HEK293T (cell line): ENCODE data around the gene NIF3L1.
"Not testable (repeated sequence)": the region's sequence is repeated elsewhere in the genome, so short reads cannot be mapped to it uniquely, and the experiment has no call there.

Experiments used
- BHLHE40 ChIP-seq: fragments of 450-650 bp; IDR thresholded peaks from 2 replicates; pipeline ENCODE4 v1.6.1; 2016; ENCODE audit warnings: mild to moderate bottlenecking, moderate library complexity, borderline replicate concordance
- CTBP1 ChIP-seq: fragments of 450-650 bp; IDR thresholded peaks from 2 replicates; pipeline ENCODE4 v1.6.1; 2016; ENCODE audit warnings: borderline replicate concordance
- FOXM1 ChIP-seq: fragments of 450-650 bp; IDR thresholded peaks from 2 replicates; pipeline ENCODE4 v1.6.1; 2017; ENCODE audit warnings: mild to moderate bottlenecking, borderline replicate concordance
- L3MBTL2 ChIP-seq: fragments of 450-650 bp; conservative IDR thresholded peaks from 2 replicates; pipeline ENCODE4 v1.6.1; 2016; ENCODE audit warnings: mild to moderate bottlenecking
- NFRKB ChIP-seq: fragments of 450-650 bp; IDR thresholded peaks from 2 replicates; pipeline ENCODE4 v1.6.1; 2016; ENCODE audit warnings: mild to moderate bottlenecking, moderate library complexity
- SP1 ChIP-seq: fragments of 450-650 bp; IDR thresholded peaks from 2 replicates; pipeline ENCODE4 v1.6.1; 2017
- SUZ12 ChIP-seq: fragments of 450-650 bp; IDR thresholded peaks from 2 replicates; pipeline ENCODE4 v1.6.1; 2016; ENCODE audit warnings: mild to moderate bottlenecking
- TARDBP ChIP-seq: fragments of 450-650 bp; IDR thresholded peaks from 2 replicates; pipeline ENCODE4 v1.6.1; 2016

DNA sequence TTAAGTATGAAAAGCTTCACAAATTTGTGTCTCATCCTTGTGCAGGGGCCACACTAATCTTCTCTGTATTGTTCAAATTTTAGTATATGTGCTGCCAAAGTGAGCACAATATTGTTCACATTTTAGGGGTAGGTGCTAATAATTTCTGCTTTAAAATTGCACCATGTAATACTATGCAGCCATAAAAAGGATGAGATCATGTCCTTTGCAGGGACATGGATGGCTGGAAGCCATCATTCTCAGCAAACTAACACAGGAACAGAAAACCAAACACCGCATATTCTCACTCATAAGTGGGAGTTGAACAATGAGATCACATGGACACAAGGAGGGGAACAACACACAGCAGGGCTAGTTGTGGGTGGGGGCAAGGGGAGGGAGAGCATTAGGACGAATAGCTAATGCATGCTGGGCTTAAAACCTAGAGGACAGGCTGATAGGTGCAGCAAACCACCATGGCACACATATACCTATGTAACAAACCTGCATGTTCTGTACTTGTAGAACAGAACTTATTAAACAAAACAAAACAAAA lies 7.4 kb upstream of the NIF3L1 start:
- not testable (repeated sequence) for TF ChIP-seq SP1, TARDBP, FOXM1, L3MBTL2, BHLHE40, SUZ12, CTBP1, NFRKB
